Activated CD4-positive, alpha-beta T cell treated with anti-CD3 and anti-CD28 coated beads, Interleukin-2, amount 50 U/mL, for 1 hour (primary cell): ENCODE results near the gene RPUSD1.

Source experiments
- DNase-seq: peaks from one replicate; pipeline ENCODE4 v3.0.0-alpha.2; 2020

The RPUSD1 gene

GRCh38 chr16:818592-818991 is 30.4 kb upstream of the RPUSD1 start:
- no peak for DNase-seq

GRCh38 chr16:818132-818531 is 30.0 kb upstream of the RPUSD1 start:
- no peak for DNase-seq

GRCh38 chr16:817001-817906 is 29.1 kb upstream of the RPUSD1 start:
- DNase-seq = no peak

GRCh38 chr16:815861-816260 is 27.7 kb upstream of the RPUSD1 start:
- DNase-seq = no peak

GRCh38 chr16:814974-815373 is 26.8 kb upstream of the RPUSD1 start:
- DNase-seq = no peak

GRCh38 chr16:813916-814412 is 25.8 kb upstream of the RPUSD1 start:
- no peak for DNase-seq

GRCh38 chr16:813204-813915 is 25.2 kb upstream of the RPUSD1 start:
- peak; percentile 52 for DNase-seq

GRCh38 chr16:808085-808386 is 19.9 kb upstream of the RPUSD1 start:
- no peak for DNase-seq

GRCh38 chr16:807347-808084 is 19.3 kb upstream of the RPUSD1 start:
- peak; percentile 77 for DNase-seq

- DNase-seq = no peak
These were observed 17.3 kb upstream of the RPUSD1 start for GRCh38 chr16:805474-805873.

- DNase-seq = no peak
These were observed 16.2 kb upstream of the RPUSD1 start for GRCh38 chr16:804193-805048.

GRCh38 chr16:803754-804080 is 15.5 kb upstream of the RPUSD1 start:
- no peak for DNase-seq

GRCh38 chr16:802914-803753 is 15.0 kb upstream of the RPUSD1 start:
- no peak for DNase-seq

- DNase-seq = no peak
These were observed 14.3 kb upstream of the RPUSD1 start for GRCh38 chr16:802461-802860.

- no peak for DNase-seq
These were observed 13.6 kb upstream of the RPUSD1 start for GRCh38 chr16:801584-802363.

- DNase-seq = no peak
These were observed 12.8 kb upstream of the RPUSD1 start for GRCh38 chr16:800834-801511.

- no peak for DNase-seq
These were observed 12.0 kb upstream of the RPUSD1 start, which contains the start of gene GNG13 for GRCh38 chr16:799948-800833. GNG13 (minus strand) TSS chr16:800734; CDS start chr16:799077, 1,657 bp downstream.

GRCh38 chr16:799111-799947 is 11.1 kb upstream of the RPUSD1 start:
- no peak for DNase-seq
